Esophagus muscularis mucosa (tissue), 4 donors: Measurements from ENCODE around the gene CLDN6. TPM values are rescaled to one million over a fixed set of nuclear protein-coding genes. Genes with fewer than 3 reads are reported as not detected.

Experiments
- DNase-seq: peaks from one replicate; pipeline ENCODE4 v3.0.0-alpha.2; 2017; ENCODE audit errors: extremely low spot score
- H3K27ac ChIP-seq, 4 donors: fragments of 200-600 bp; sonication (generic); replicated peaks in 1 of 4; 1 replicate in 3 of 4; 2 replicates in 1 of 4; pipeline ENCODE4 v1.5.1; 2016 to 2019; ENCODE audit warnings: mild to moderate bottlenecking in 1 of 4
- H3K27me3 ChIP-seq, 4 donors: fragments of 200-600 bp; sonication (generic); one replicate each; pipeline versions ENCODE4 v1.5.1 to v1.6.0; 2016 to 2019
- H3K36me3 ChIP-seq, 4 donors: fragments of 200-600 bp; sonication (generic); one replicate each; pipeline ENCODE4 v1.5.1; 2016 to 2019
- H3K4me1 ChIP-seq, 4 donors: fragments of 200-600 bp; sonication (generic); one replicate each; pipeline ENCODE4 v1.5.1; 2016 to 2019
- H3K4me3 ChIP-seq, 4 donors: fragments of 200-600 bp; sonication (generic); 1 replicate in 2 of 4; 2 replicates in 2 of 4; pipeline ENCODE4 v1.5.1; 2016 to 2019; ENCODE audit warnings: mild to moderate bottlenecking in 4 of 4, moderate library complexity in 1 of 4
- H3K9me3 ChIP-seq, 4 donors: fragments of 200-600 bp; sonication (generic); 1 replicate in 3 of 4; 2 replicates in 1 of 4; pipeline ENCODE4 v1.5.1; 2016 to 2019
- EP300 ChIP-seq: sonication (generic); formaldehyde crosslinking; IDR thresholded peaks from one replicate; pipeline ENCODE4 v1.6.1; 2017; ENCODE audit warnings: antibody characterized with exemption
- POLR2A ChIP-seq: fragments of 450-650 bp; IDR thresholded peaks from one replicate; pipeline ENCODE4 v1.6.1; 2017; ENCODE audit warnings: antibody characterized with exemption, moderate library complexity, mild to moderate bottlenecking, low read depth
- POLR2AphosphoS5 ChIP-seq, 2 donors: sonication (generic); formaldehyde crosslinking; IDR thresholded peaks; one replicate each; pipeline ENCODE4 v1.6.1; 2017; ENCODE audit warnings: antibody characterized with exemption in 2 of 2
- WGBS: methylation state at CpG from one replicate; pipeline ENCODE4 v1.1.5; 2018; 5-methylcytosine and 5-hydroxymethylcytosine counted together
- intact Hi-C: fragments of 100-400 bp; cut with DNase I; formaldehyde crosslinking; loops from one replicate; pipeline ENCODE4 v1.15.1; 2023
- total RNA-seq, 4 donors: library from RNA; depleted of rRNA; stranded (reverse); fragments of >200 nt; gene quantifications; one replicate each; pipeline versions ENCODE4 v1.1.0 to v1.2.1, GENCODE V29; 2016
- TF ChIP-seq, protein P1 (sequence below), 3 experiments: fragments of 200-600 bp in 2 of 3; fragments of 450-650 bp in 1 of 3; sonication (generic) in 2 of 3; IDR thresholded peaks; one replicate each; pipeline ENCODE4 v1.5.1; 2017 to 2019; ENCODE audit warnings: antibody characterized with exemption in 3 of 3, mild to moderate bottlenecking in 2 of 3, moderate library complexity in 1 of 3

The CLDN6 gene
- total RNA-seq, 4 donors from 2014 or later: not detected

DNA sequence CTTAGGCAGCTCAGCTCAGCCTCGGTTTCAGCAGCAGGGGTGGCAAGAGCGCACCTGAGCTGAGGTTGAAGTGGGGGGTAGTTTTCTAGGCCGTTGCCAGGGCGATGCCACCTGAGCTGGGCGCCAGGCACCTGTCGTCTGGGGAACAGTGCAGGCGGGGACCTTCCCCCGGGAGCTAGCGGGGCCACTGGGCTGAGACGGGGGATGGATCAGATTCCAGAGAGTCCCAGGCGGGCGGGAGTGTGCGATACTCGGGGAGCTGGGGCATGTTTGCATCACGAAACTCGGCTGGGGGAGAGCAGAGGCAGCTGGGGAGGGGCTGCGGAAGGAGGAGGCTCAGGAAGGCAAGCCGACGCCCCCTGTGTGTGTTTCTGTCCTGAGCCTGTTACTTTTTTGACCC is 5.7 kb downstream of the CLDN6 start:
- Histone ChIP-seq H3K4me3 (no peak overlapping the region), H3K9me3 (no peaks in the 10 kb centered on the region), H3K27ac (no peak overlapping the region), H3K4me1 (peaks cover 0 to 4% (median 0%) of the 10 kb centered on the region in 4 donors), H3K27me3 (peaks cover 0 to 85% (median 24%) of the 10 kb centered on the region in 4 donors), H3K36me3 (no peaks in the 10 kb centered on the region)
- 23% methylated on average over 13 of the region's 19 CpGs for WGBS
- intact Hi-C loops: no loop called here
- no peak for DNase-seq
- no peak for TF ChIP-seq POLR2AphosphoS5 (IDR thresholded peaks at IDR 0.05)
- TF ChIP-seq EP300: no peak
- TF ChIP-seq, protein P1, sequence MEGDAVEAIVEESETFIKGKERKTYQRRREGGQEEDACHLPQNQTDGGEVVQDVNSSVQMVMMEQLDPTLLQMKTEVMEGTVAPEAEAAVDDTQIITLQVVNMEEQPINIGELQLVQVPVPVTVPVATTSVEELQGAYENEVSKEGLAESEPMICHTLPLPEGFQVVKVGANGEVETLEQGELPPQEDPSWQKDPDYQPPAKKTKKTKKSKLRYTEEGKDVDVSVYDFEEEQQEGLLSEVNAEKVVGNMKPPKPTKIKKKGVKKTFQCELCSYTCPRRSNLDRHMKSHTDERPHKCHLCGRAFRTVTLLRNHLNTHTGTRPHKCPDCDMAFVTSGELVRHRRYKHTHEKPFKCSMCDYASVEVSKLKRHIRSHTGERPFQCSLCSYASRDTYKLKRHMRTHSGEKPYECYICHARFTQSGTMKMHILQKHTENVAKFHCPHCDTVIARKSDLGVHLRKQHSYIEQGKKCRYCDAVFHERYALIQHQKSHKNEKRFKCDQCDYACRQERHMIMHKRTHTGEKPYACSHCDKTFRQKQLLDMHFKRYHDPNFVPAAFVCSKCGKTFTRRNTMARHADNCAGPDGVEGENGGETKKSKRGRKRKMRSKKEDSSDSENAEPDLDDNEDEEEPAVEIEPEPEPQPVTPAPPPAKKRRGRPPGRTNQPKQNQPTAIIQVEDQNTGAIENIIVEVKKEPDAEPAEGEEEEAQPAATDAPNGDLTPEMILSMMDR (IDR thresholded peaks at IDR 0.05): no peak
- TF ChIP-seq POLR2A: no peak

DNA sequence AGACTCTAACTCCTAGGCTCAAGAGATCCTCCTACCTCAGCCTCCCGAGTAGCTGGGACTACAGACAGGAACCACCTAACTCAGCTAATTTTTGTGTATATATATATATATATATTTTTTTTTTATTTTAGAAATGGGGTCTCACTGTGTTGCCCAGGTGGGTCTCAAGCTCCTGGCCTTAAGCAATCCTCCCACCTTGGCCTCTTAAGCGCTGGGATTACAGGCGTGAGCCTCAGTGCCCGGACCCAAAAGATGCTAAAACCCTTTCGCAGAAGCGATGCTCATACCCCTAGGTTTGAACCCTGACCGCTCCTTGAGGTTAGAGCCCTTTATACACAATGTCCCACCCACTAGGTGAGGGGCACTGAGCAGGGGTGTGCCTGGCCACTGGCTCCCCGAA is 7.5 kb downstream of the CLDN6 start:
- peaks cover 0 to 96% (median 21%) of the 10 kb centered on the region in 4 donors for H3K27me3 ChIP-seq
- TF ChIP-seq POLR2AphosphoS5 (IDR thresholded peaks at IDR 0.05) (no peak), POLR2A (no peak), EP300 (no peak)
- TF ChIP-seq, protein P1 (IDR thresholded peaks at IDR 0.05): no peak
- H3K9me3 ChIP-seq: no peaks in the 10 kb centered on the region
- no peak overlapping the region for H3K4me3 ChIP-seq
- peaks cover 0 to 4% (median 0%) of the 10 kb centered on the region in 4 donors for H3K4me1 ChIP-seq
- intact Hi-C loops: no loop called here
- DNase-seq: no peak
- no peak overlapping the region for H3K27ac ChIP-seq
- WGBS: 92% methylated on average over 8 of the region's 8 CpGs
- no peaks in the 10 kb centered on the region for H3K36me3 ChIP-seq

DNA sequence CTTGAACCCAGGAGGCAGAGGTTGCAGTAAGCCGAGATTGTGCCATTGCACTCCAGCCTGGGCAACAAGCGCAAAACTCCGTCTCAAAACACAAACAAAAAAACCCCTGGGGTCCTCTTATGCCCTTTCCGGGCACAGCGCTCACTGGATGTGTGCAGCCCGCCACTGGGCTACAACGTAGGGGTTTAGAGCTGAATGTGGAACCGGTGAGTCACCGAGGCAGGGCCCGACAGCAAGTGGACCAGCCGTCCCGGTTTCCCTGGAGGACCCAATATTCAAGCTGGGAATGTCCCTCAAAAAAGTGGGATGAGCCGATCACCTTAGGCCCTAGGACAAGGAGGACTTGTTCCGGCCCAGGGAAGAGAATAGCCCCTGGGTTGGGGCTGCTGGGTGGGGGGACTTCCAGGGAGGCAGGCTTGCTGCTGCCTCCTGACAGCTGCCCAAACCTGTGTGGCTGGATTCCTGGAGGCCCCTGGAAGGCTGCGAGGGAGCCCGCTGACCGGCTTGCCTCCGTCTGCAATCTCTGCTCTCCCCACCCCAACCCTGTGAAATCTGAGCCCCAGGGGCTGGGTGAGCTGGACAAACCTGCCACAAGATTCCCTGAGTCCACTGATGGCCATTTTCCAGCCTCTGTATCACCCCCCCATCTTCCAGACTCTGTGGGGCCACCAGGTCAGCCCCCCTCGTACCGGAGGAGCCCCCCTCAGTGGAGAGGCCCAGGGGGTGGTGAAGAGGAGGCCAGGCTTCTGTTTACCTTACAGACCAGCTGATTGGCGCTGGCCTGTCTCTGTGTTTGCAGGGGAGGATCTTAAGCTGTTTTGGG is 8.2 kb downstream of the CLDN6 start:
- TF ChIP-seq EP300 (no peak), POLR2AphosphoS5 (IDR thresholded peaks at IDR 0.05) (no peak), POLR2A (no peak)
- TF ChIP-seq, protein P1 (IDR thresholded peaks at IDR 0.05): no peak
- H3K27me3 ChIP-seq: peaks cover 0 to 97% (median 22%) of the 10 kb centered on the region in 4 donors
- no peak overlapping the region for H3K4me3 ChIP-seq
- H3K27ac ChIP-seq: no peak overlapping the region
- peaks cover 3 to 10% (median 4%) of the 10 kb centered on the region in 4 donors for H3K4me1 ChIP-seq
- no peak for DNase-seq
- intact Hi-C loops: no loop called here
- H3K36me3 ChIP-seq: no peaks in the 10 kb centered on the region
- 56% methylated on average over 21 of the region's 21 CpGs for WGBS
- no peaks in the 10 kb centered on the region for H3K9me3 ChIP-seq

DNA sequence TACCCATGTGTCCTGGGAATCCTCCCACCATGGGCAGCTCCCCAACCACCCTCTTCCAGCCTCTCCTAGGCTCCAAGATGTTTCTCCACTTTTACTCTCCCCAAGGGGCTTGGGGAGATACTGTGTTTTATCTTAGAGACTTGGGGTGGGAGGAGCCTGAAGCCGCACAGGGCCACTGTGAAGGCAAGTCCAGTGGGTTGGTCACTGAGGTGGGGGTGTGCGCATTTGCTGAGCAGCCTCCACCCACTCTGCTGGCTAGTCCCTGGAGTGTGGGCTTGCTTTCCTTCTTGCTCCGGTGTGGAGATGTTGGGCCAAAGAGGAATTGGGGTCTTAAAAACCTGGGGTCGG is 9.3 kb downstream of the CLDN6 start:
- WGBS: 60% methylated on average over 4 of the region's 4 CpGs
- no peak for TF ChIP-seq EP300
- TF ChIP-seq POLR2A: no peak
- TF ChIP-seq, protein P1 (IDR thresholded peaks at IDR 0.05): no peak
- TF ChIP-seq POLR2AphosphoS5 (IDR thresholded peaks at IDR 0.05): no peak
- H3K36me3 ChIP-seq: no peaks in the 10 kb centered on the region
- intact Hi-C loops: no loop called here
- peaks cover 0 to 89% (median 23%) of the 10 kb centered on the region in 4 donors for H3K27me3 ChIP-seq
- H3K4me1 ChIP-seq: peaks cover 3 to 15% (median 9%) of the 10 kb centered on the region in 4 donors
- no peaks in the 10 kb centered on the region for H3K9me3 ChIP-seq
- no peak overlapping the region for H3K4me3 ChIP-seq
- H3K27ac ChIP-seq: no peak overlapping the region
- DNase-seq: no peak
